GM21723 (cell line): Measurements from ENCODE around the gene NDFIP1.
A peak's percentile ranks its signal among the peaks of the same experiment; 100 is the strongest.

ENCODE experiments used
- ATAC-seq: cut with Tn5 transposase; IDR thresholded peaks from one replicate; pipeline ENCODE4 v1.9.1; 2021; ENCODE audit warnings: mild to moderate bottlenecking, moderate library complexity; ENCODE audit not compliant: unreplicated experiment

Gene NDFIP1

DNA sequence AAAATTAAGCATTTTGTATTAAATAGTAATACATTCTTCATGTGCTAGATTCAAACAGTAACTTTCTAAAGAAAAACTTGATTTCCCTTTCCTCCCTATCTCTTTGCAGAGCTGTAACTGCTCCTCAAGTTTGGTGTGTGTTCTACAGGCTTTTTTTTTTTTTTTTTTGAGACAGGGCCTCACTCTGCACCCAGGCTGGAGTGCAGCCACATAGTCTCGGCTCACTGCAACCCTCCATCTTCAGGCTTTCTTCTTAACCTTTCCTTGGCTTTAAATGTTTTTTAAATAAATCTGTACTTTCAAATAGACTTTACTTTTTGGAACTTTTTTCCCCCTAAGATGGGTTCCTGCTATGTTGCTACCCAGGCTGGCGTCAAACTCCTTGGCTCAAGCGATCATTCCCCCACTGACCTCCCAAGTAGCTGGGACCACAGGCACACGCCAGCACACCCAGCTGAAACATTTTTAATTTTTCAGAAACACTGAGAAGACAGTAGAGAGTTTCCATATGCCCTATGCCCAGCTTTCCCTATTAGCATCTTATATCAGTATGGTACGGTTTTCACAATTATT lies 9.1 kb downstream of the NDFIP1 start:
- no peak for ATAC-seq

DNA sequence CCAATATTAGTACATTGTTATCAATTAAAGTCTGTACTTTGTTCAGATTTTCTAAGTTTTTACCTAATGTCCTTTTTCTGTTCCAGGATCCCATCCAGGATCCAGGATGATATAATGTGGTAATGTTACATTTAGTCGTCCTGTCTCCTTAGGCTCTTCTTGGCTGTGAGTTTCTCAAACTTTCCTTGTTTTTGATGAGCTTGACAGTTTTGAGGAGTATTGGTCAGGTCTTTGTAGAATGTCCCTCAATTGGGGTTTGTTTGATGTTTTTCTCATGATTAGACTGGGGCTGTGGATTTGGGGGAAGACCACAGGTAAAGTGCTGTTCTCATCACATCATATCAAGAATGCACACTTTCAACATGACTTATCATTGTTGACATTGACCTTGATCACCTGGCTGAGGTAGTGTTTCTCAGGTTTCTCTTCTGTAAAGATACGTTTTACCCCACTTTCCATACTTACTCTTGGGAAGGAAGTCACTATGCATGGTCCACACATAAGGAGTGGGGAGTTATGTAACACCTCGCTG lies 9.6 kb downstream of the NDFIP1 start:
- no peak for ATAC-seq

DNA sequence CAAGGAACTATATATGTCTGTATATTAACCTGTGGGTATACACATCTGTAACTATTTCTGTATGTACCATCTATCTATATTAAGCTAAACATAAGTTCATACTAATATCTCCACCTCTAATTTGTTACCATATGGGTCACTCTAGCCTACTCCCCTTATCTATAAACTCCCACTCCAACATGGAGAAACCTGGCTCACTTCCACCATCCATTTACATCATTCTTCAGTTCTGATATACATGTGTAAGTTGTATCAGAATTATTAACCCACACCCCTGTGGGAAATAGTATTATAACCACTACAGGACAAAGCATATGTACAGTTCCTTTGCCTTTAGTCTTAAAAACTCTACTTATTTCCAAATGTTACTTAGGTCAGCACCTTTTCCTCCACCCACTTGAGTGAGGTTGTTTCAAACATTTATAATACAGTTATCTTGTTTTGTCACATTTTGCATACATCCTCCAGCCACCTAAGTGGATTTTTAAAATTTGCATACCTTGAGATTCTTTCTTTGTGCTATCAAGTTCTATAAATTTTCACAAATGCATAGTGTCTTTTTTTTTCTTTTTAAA lies 10.6 kb downstream of the NDFIP1 start:
- ATAC-seq: no peak

DNA sequence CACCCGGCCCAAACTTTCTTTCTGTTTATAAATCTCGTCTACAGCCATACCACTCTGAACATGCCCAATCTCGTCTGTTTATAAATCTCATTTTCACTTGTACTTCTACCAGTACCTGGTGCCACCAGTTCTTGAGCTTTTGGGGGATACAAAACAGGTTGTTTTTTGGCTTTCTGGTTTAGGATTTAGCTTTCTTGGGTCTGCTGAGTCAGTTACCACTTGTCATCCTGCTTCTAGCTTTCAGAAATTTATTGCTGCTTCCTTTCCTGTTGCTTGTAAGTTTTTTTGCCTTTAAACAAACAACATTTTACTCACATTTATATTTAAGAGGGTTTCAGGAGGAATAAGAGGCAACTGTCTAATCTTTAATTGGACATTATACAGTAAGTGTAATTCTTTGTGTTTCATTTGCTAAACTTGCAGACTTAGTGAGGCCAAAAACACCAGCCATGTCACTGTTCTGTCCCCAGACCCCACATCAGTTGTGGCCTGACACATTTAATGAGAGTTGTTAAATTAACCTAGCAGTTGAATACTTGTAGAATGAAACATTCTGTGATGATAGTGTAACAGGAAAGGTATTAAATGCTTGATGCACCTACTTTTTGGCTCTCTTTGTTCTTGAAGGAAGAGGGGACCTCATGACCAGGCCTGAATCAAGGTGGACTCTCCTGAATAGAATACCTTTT lies 11.8 kb downstream of the NDFIP1 start:
- ATAC-seq: no peak

DNA sequence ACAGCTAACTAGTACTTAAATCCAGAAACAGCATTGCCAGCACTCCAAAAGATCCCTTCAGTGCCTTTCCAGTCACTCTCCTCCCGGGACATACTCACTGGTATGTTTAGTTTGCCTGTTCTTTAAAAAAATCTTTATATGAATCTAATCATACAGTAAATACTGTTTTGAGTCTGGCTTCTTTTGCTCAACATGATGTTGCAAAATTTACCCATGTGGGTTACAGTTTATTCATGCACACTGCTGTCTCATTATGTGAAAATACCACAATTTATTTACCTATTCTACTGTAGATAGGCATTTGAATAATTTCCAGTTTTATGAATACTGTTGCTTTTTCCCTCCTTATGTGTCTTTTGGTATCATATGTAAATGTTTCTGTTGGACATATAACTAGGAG lies 13.5 kb downstream of the NDFIP1 start:
- no peak for ATAC-seq

DNA sequence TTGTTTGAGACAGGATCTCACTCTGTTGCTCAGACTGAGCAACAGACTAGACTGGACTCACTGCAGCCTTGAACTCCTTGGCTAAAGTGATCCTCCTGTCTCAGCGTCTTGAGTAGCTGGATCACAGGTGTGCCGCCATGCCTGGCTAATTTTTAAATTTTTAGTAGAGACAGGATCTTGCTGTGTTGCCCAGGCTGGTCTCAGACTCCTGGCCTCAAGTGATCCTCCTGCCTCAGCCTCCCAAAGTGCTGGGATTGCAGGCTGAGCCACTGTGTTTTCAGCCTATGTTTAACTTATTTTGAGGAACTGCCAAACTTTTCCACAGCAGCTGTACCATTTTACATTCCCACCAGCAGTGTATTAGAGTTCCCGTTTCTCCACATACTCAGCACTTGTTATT lies 16.8 kb downstream of the NDFIP1 start:
- no peak for ATAC-seq

DNA sequence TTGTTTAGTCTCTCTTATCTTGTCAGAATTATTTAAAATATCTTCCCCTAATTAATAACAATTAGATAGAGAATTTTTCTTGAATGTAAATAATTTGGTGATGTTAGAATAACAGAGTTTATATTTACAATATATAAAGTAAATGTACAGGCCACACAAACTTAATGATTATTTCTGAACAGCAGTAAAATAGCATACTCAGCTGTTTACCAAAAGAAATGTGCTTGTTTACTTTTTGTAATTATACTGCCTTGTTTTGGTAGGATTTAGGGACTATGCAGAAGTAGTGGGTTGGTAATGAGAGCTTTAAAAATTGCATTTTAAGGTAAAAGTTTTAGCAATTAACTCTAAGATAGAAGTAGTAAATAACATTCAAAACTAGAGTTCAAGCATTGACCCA lies 17.4 kb downstream of the NDFIP1 start:
- no peak for ATAC-seq

DNA sequence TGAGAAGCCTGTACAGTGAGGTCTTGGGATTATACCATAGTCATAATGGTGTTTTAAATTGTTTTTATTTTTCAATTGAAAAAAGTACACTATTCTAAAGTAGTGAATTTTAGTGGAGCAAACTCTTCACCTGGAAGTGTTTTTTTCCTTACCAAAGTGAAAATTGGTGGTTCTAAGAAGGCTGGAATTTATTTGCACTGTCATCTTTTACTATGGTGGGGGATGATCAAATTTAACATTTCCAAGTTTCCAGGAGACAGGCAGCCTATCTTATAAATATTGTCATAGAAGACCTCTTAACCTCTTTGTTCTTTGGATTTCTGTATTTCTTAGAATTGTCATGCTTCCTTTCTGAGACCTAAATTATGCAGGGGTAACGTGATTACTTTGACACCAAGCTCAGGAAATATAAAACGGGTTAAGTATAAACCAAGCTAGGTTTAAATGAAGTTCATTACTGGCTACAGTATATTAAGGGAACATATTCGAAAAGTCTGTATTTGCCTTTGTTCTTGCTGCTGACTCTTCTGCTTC lies 20.2 kb downstream of the NDFIP1 start:
- ATAC-seq: no peak

DNA sequence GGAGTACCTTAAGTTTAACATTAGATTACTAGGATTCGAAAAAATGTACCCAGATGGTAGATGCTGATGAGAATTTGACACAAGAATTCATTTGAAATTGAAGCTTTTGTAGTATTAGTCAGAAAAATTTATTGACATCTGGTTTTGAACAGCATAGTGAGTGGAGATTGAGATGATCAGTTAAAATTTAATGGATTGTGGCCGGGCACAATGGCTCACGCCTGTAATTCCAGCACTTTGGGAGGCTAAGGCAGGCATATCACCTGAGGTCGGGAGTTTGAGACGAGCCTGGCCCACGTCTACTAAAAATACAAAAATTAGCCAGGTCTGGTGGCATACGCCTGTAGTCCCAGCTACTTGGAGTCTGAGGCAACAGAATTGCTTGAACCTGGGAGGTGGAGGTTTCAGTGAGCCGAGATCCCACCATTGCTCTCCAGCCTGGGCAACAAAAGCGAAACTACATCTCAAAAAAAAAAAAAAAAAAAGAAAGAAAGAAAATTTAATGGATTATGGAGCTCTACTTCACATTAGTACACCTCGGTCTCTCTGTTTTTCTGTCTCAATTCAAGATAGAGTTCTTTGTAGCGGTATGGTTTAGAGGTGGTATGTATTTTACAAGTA lies 21.0 kb downstream of the NDFIP1 start:
- no peak for ATAC-seq

DNA sequence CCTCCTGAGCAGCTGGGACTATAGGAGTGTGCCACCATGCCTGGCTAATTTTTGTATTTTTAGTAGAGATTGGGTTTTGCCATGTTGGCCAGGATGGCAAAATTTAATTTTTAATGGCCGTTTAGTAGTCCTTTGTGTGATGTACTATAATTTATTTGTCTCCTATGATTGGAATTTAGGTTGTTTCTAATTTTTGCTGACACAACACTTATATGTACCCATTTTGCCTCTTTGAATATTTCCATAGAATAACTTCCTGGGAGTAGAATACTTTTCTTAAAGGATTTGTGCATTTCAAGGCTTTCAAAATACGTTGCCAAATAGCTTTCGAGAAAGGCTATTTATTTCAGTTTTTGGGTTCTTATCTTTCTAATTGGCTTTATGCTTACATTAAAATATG lies 22.8 kb downstream of the NDFIP1 start:
- no peak for ATAC-seq

DNA sequence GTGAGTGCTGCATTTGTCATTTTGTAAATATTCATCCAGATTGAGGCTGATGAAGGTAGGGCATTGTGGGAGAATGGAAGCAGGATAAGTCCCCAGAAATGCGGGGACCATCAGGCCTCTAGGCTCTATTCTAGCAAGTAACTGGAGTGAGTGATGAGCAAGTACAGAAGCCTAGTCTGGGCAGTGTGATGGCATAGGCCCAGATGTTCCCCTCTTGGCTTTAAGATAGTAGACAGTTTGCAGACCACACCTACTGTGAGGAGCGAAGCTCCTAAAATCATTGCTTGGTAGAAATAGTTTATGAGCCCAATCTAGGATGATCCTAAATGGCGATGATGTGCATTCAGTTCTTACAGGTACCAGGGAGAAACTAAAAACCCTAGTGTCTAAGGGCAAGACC lies 24.3 kb downstream of the NDFIP1 start:
- ATAC-seq: no peak

DNA sequence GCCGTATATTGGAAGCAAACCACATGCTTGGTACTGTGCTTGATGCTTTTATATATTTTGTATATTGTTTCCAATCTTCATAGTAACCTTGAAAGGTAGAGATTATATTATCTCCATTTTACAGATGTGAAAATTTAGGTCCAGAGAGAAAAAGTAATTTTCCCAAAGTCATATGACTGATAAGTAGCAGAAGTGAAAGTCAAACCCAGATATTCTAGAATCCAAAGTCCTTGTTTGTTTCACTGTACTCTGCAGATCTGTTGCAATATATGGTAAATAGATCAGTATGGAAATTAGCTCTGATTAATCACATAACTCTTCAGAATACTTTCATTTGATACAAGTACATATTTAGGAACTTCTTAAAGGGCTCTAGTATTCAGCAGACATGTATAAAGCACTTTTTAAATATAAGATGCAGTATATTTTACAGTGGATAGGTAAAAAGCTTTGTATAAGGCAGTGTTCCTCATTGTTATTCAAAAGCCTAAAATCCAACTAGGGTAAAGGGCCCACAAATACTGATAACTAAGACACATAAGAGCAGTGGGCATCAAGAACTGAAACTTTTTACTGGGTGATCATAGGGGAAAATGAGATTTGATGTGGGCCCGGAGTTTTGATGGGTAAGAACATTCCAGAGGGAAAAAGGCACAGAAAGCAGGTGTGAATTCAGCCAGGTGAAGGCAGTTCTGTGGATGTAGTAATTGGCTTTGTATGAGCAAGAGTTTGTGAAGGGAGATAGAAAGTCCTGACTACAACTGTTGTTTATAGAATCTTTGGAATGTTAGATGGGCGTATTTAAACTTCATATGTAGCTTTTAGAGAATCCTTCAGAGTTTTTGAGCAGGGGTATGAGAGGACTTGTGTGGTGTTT lies 25.0 kb downstream of the NDFIP1 start:
- ATAC-seq: no peak

DNA sequence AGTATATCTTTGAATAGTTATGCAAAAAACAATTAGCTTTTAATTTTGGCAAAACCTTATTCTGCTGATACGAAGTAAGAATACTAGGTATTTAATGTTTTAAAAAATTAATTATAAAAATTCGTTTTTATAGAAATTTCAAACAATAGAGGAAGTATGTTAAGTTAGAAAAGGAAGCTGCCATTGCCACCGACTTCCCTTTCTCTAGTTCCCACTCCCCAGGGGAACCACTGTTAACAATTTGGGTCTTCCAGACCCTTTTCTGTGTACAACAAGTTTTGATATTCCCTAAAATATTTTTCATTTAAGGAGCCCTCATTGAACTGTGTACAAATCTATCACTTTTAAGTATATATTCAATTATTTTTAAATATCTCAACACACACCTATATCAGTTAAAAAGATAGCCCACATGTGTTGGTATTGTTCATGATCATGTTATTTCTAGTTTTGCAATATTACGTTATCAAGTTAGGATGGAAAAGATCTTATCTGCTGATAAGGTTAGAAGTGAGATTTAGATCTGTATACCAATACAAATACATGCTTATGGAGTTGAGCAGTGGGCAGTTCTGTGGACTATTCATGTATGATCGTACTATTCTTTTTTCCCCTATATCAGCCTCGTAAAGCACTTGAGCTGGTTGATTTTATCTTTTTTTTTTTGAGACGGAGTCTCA lies 25.9 kb downstream of the NDFIP1 start:
- no peak for ATAC-seq

DNA sequence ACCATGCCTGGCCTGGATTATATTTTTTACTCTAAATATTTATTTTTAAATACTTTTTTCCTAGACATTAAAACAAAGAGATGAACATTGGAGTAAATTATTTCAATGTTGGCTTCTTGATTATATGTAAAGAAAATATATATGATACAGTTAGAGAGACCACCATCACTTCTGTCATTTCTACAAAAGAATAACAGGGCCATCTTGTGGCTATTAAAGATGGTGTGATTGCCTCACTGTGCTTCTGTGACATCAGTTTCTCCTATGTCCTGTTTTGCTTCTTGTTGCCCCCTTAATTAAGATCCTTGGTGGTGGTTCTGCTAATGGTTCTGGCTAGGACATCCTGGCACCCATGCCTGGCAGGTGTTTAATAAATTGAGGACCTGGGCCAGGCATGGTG lies 32.9 kb downstream of the NDFIP1 start:
- ATAC-seq: no peak

DNA sequence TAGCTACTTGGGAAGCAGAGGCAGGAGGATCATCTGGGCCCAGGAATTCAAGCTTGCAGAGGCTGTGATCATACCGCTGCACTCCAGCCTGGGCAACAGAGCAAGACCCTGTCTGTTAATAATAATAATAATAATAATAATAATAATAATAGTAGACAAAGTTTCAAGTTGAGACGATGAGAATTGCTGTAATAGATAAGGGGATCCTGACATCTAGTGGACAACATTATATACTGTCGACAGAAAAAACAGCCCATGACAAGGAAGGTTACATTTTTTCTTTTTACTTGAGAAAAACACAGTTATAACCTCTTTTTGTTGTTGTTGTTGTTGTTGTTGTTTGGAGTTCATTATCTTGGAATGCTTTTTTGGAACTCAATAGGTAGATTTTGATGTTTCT lies 35.3 kb downstream of the NDFIP1 start:
- ATAC-seq: no peak

DNA sequence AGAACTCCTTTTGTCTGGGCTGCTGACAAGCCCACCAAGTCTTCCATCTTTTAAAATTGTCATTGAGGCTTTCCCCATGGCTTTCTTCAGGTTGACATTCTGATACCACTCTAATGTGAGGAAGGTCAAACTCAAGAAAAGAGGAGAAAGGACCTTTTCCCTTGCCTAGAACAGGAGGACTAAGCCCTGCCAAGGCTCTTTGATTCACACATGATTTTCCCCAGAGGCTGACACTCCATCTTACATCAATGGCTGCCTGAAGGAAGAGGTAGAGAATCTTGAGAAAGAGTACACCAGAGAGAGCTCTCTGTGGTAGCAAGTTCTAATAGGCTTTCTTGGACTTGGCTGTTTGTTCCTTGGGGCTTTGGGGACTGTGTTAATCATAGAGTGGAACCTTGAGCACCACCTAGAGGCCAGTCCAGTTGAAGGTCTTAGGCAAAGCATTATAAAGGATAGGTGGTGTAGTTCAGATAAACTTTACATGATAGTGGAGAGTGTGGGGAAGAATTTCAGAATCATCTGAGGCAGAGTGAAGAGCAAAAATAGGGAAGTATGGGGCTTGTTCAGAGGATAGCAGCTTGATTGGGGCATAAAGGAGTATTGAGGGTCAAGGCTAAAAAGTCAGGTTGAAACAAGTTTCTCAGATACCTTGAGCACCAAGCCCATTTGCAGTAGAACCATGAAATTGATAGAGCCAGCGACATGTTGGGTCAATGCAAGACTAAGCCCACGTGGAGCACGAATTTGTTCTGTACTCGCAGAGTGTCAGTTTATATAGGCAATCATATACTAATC lies 36.7 kb downstream of the NDFIP1 start:
- ATAC-seq: peak; percentile 81

DNA sequence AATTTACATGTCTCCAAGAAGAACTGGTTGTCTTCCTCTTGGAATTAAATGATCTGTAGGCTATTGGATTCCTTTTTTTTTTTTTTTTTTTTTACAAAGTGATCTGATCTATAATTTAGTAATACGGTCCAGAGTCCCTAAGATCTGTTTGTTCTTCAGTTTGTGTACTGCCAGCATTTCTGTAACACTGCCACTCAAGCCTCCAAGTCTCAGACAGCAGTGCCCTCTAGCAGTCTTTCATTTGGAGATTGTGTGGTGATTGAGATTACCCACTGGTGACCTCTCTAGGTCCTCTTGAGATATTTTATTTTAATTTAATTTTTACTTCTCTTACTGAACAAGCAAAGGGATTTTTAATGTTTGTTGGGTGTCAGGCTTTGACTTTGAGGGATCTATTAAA lies 40.8 kb downstream of the NDFIP1 start:
- no peak for ATAC-seq

DNA sequence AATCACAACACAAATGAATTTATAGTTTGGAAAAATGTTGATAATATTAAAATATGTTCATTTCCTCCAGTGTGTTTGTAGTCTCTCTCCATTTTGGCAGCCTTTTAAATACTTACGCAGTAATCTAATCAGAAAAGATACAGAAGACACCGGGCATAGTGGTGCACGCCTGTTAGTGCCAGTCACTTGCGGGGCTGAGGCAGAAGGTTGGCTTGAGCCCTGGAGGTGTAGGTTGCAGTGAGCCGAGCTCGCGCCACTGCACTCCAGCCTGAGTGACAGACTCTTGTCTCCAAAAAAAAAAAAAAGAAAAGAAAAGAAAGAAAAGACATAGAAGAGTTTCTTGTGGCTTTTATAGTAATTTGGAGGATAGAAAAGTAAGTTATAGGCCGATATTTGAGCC lies 41.9 kb downstream of the NDFIP1 start:
- ATAC-seq: no peak
